DOHH2 (cell line): ENCODE data around the gene EPB41L5.

ENCODE experiments used
- EZH2phosphoT487 ChIP-seq: fragments of 200-600 bp; sonication (generic); IDR thresholded peaks from 2 replicates; pipeline ENCODE4 v1.6.1; 2017; ENCODE audit warnings: borderline replicate concordance, mild to moderate bottlenecking, antibody characterized with exemption, low read length, moderate library complexity, mixed read lengths
- TF ChIP-seq, protein P1 (sequence below): fragments of 200-600 bp; sonication (generic); IDR thresholded peaks from one replicate; pipeline ENCODE4 v1.5.1; 2014; ENCODE audit warnings: antibody characterized with exemption, mild to moderate bottlenecking, low read depth, low read length; ENCODE audit not compliant: poor library complexity, severe bottlenecking

GRCh38 chr2:120037995-120038541 is 25.2 kb downstream of the EPB41L5 start:
- TF ChIP-seq, protein P1, sequence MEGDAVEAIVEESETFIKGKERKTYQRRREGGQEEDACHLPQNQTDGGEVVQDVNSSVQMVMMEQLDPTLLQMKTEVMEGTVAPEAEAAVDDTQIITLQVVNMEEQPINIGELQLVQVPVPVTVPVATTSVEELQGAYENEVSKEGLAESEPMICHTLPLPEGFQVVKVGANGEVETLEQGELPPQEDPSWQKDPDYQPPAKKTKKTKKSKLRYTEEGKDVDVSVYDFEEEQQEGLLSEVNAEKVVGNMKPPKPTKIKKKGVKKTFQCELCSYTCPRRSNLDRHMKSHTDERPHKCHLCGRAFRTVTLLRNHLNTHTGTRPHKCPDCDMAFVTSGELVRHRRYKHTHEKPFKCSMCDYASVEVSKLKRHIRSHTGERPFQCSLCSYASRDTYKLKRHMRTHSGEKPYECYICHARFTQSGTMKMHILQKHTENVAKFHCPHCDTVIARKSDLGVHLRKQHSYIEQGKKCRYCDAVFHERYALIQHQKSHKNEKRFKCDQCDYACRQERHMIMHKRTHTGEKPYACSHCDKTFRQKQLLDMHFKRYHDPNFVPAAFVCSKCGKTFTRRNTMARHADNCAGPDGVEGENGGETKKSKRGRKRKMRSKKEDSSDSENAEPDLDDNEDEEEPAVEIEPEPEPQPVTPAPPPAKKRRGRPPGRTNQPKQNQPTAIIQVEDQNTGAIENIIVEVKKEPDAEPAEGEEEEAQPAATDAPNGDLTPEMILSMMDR: no peak
- no peak for TF ChIP-seq EZH2phosphoT487
